Activated naive CD8-positive, alpha-beta T cell treated with anti-CD3 and anti-CD28 coated beads for 36 hours (primary cell): ENCODE measurements around the gene IFNE. TPM values are rescaled to one million over a fixed set of nuclear protein-coding genes. Genes with fewer than 3 reads are reported as not detected.
"Not testable (repeated sequence)": the region's sequence is repeated elsewhere in the genome, so short reads cannot be mapped to it uniquely, and the experiment has no call there.

ENCODE experiments used
- DNase-seq: peaks from one replicate; pipeline ENCODE4 v3.0.0; 2021
- H3K27ac Mint-ChIP-seq: one replicate; pipeline ENCODE4 v1.8.0; 2022; ENCODE audit warnings: mild to moderate bottlenecking, moderate library complexity, mixed read lengths
- H3K27me3 Mint-ChIP-seq: one replicate; pipeline ENCODE4 v1.8.0; 2022; ENCODE audit warnings: mild to moderate bottlenecking, mixed read lengths
- H3K36me3 Mint-ChIP-seq: one replicate; pipeline ENCODE4 v1.8.0; 2021; ENCODE audit warnings: mild to moderate bottlenecking, mixed read lengths
- H3K4me1 Mint-ChIP-seq: one replicate; pipeline ENCODE4 v1.8.0; 2021; ENCODE audit warnings: mixed read lengths
- H3K4me3 Mint-ChIP-seq: one replicate; pipeline ENCODE4 v1.8.0; 2022; ENCODE audit warnings: mild to moderate bottlenecking, moderate library complexity, mixed read lengths
- H3K9me3 Mint-ChIP-seq: one replicate; pipeline ENCODE4 v1.8.0; 2022; ENCODE audit warnings: mixed read lengths
- total RNA-seq, 2 experiments: library from RNA; stranded (reverse); gene quantifications; one replicate each; pipeline ENCODE4 v1.2.3, GENCODE V29; 2021

The IFNE gene
- total RNA-seq, 2 experiments from 2014 or later: not detected

DNA sequence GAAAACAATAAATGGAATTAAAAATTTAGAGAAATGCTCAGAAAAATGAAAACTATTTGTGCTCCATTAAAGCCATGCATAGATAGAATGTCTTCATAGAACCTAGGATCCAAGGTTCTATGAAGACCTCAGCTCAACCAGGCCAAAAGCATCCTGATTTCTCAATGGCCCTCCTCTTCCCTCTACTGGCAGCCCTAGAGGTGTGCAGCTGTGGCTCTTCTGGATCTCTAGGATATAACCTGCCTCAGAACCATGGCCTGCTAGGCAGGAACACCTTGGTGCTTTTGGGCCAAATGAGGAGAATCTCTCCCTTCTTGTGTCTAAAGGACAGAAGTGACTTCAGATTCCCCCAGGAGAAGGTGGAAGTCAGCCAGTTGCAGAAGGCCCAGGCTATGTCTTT, 26.8 kb downstream of the IFNE start:
- Mint-ChIP-seq H3K9me3 (no peaks in the 10 kb centered on the region), H3K27ac (no peak overlapping the region), H3K4me3 (no peak overlapping the region), H3K27me3 (peaks cover 3% of the 10 kb centered on the region), H3K4me1 (peaks cover under 1% of the 10 kb centered on the region), H3K36me3 (no peaks in the 10 kb centered on the region)
- DNase-seq: peak; percentile 17

DNA sequence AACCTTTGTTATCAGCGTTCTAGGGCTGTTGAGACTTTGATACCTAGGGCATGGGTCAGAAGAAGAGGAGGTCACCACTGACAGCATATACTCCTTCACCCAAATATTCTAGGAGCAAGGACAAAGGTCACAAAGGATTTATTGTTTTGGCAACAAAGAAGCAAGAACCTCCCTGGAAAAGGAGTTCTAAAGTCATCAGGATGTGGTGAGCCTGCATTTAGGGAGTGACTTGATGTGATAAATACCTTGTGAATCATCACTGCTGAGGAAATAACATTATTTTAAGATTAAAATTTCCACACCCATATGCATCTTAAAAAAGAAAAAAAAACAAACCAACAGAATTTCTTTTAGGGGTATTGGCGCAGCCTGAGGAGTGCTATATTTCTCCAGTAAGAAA, 28.0 kb downstream of the IFNE start:
- Mint-ChIP-seq H3K4me3 (no peak overlapping the region), H3K4me1 (peaks cover 3% of the 10 kb centered on the region), H3K27ac (no peak overlapping the region), H3K27me3 (peaks cover 7% of the 10 kb centered on the region), H3K36me3 (no peaks in the 10 kb centered on the region), H3K9me3 (no peaks in the 10 kb centered on the region)
- no peak for DNase-seq

DNA sequence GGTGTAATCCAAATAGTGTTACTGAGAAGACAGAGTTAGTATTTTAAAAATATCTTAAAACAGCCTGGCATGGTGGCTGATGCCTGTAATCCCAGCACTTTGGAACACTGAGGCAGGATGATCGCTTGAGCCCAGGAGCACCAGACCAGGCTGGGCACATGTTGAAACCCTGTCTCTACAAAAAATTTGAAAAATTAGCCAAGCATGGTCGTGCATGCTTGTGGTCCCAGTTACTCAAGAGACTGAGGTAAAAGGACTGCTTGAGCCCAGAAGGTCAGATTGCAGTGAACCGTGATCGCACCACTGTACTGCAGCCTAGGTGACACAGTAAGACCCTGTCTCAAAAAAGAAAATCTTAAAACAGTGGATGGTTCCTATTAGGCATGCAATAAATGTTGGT, 29.4 kb downstream of the IFNE start:
- no peaks in the 10 kb centered on the region for H3K9me3 Mint-ChIP-seq
- no peak overlapping the region for H3K4me3 Mint-ChIP-seq
- H3K4me1 Mint-ChIP-seq: peaks cover 5% of the 10 kb centered on the region
- H3K27ac Mint-ChIP-seq: no peak overlapping the region
- no peaks in the 10 kb centered on the region for H3K36me3 Mint-ChIP-seq
- no peak for DNase-seq
- peaks cover 10% of the 10 kb centered on the region for H3K27me3 Mint-ChIP-seq

DNA sequence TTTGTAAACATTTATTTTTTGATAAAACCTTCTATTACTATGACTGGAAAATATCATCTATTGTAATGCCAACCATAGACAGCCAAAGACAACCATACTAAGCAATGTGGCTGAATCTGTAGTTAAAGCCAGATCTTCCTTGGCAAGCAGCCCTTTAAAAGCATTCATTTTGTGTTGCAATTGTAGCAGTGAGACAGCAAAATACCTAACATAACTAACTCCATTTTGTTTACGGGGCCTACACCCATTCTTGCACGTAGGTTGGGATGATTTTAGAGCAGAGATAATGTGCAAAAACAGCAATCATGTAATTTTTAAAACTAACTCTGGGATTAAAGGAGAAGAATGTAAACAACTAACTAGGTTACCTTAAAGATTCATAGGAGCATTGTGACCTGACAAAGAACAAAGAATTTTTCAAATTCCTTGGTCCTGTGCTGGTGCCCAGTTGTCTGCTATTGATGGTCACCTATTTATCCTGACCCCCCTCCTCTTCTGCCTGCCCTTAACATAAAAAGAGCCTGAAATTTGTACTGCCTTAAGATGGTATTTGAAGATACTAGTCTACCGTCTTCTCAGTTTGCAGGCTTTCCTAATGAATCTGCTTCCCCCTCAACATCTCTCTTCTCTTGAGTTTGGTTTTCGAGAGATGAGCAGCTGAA, 31.2 kb downstream of the IFNE start:
- Mint-ChIP-seq H3K27me3 (peaks cover 14% of the 10 kb centered on the region), H3K36me3 (no peaks in the 10 kb centered on the region), H3K27ac (no peak overlapping the region), H3K4me3 (no peak overlapping the region), H3K4me1 (peaks cover 6% of the 10 kb centered on the region), H3K9me3 (no peaks in the 10 kb centered on the region)
- no peak for DNase-seq

DNA sequence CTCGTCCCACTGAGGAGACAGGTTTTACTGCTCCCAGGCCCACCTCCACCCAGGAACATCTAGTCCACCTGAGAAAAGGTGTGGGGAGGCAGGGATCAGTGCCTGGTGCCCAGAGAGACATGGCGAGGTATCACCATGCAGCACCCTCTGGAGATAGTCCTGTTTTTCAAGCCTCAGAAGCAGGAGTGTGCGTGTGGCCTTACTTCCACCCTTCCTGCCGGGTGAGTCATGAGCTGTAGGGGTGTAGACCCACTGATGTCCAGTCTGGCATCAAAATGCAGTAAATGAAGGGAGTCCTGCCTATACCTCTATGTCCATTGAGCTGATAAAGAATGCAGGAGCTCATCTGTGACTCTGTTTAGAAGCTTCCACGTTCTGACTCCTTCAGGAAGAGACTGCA, 32.8 kb downstream of the IFNE start:
- peaks cover 12% of the 10 kb centered on the region for H3K27me3 Mint-ChIP-seq
- DNase-seq, H3K9me3 Mint-ChIP-seq, H3K36me3 Mint-ChIP-seq, H3K27ac Mint-ChIP-seq, H3K4me3 Mint-ChIP-seq: not testable (repeated sequence)
- peaks cover 13% of the 10 kb centered on the region for H3K4me1 Mint-ChIP-seq

DNA sequence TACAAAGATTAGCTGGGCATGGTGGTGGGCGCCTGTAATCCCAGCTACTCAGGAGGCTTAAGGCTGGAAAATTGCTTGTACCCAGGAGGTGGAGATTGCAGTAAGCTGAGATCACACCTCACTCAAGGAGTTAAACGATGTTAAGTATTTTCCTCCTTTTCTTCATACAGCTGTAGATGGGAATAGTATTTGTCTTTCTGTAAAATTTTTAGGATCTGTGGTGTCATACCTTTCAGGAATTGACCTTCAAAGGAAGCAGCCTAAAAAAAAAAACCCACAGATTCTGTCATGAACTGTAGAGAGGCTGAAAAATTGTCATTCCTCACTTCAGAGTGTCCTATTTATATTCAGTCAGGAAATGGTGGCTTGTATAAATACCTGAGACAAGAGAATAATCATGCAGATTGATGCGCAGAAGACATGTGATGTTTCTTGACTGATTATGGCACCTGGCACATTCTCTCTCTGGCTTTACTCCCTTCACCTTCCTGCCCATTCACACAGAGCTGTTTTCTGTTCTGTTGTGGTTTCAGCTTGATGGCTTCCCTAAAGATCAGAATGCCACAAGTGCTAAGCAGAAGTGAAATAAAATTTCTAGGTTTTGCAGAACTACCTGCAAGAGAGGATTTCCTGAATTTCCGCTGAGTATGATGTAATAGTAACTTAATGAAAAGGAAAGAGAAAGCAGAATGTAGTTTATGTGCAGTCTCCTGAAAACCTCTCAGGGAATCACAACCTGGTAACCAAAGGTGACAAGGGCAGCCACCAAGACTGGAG, 38.1 kb downstream of the IFNE start:
- Mint-ChIP-seq H3K36me3 (no peaks in the 10 kb centered on the region), H3K9me3 (no peaks in the 10 kb centered on the region), H3K4me1 (peaks cover 20% of the 10 kb centered on the region), H3K4me3 (peak overlapping the region; percentile 25), H3K27ac (peak overlapping the region; percentile 46), H3K27me3 (peaks cover 12% of the 10 kb centered on the region)
- DNase-seq: peak; percentile 5

DNA sequence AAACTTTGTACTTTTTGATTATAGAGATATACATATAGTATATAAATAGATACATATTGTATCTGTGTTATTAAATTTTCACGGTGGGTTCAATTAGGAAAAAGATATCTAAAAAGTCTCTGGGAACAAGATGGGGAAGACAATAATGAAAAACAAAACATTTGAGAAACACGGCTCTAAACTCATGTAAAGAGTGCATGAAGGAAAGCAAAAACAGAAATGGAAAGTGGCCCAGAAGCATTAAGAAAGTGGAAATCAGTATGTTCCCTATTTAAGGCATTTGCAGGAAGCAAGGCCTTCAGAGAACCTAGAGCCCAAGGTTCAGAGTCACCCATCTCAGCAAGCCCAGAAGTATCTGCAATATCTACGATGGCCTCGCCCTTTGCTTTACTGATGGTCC, 42.0 kb downstream of the IFNE start, which contains the start of gene IFNA1:
Gene IFNA1, plus strand, starts transcription at position 301 of the 400 bp plus-strand sequence. Its CDS starts 69 bp downstream, at position 370.
- Mint-ChIP-seq H3K9me3 (no peaks in the 10 kb centered on the region), H3K4me3 (no peak within 1 kb of the TSS), H3K4me1 (peaks cover 17% of the 10 kb centered on the region), H3K27me3 (peaks cover 11% of the 10 kb centered on the region), H3K36me3 (no peaks in the 10 kb centered on the region), H3K27ac (no peak within 1 kb of the TSS)
- no peak for DNase-seq

DNA sequence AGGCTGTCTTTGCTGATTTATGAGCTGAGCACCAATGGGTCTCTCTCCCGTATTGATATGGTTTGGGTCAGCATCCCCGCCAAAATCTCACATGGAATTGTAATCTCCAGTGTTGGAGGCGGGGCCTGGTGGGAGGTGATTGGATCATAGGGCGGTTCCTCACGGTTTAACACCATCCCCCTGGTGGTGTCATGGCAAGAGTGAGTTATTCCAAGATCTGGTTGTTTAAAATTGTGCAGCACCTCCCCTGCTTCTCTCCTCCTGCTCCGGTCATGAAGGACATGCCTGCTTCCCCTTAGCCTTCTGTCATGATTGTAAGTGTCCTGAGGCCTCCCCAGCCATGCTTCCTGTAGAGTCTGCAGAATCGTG, 47.1 kb downstream of the IFNE start:
- peaks cover 31% of the 10 kb centered on the region for H3K27me3 Mint-ChIP-seq
- H3K9me3 Mint-ChIP-seq, H3K4me3 Mint-ChIP-seq, H3K4me1 Mint-ChIP-seq, H3K36me3 Mint-ChIP-seq, DNase-seq, H3K27ac Mint-ChIP-seq: not testable (repeated sequence)

DNA sequence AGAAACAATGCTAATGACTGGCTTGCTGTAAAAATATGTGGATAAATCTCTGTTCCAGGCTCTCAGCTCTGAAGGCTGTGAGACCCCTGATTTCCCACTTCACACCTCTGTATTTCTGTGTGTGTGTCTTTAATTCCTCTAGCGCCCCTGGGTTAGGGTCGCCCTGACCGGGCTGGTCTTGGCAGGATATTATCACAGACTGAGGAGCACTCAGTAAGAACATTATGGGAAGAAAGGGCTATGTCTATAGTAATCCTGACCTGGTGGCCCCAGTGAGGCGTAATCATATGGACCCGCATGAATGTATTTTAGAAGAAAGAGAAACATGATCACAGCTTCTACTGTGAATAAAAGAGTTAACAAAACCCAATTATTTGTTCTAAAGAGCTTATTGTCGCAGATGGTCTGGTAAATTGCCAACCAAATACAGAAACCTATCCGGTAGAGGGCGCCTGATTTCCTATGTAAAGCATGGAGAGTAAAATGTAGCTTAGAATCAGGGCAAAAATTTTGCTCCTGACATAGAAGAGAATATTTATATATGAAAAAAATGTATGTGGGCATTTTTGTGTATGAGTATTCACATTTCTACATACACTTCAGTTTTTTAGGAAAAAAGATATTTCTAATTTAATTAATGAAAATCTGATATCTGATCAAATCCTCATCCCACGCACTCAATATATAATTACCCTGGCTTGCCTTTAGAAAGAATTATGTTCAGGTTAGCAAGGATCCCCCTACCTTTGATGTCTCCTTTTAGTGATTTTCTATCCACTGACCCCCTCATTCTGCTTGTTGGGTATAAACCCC, 47.7 kb downstream of the IFNE start:
- Mint-ChIP-seq H3K27ac (no peak overlapping the region), H3K36me3 (no peaks in the 10 kb centered on the region), H3K4me1 (peaks cover 1% of the 10 kb centered on the region), H3K9me3 (no peaks in the 10 kb centered on the region), H3K4me3 (no peak overlapping the region), H3K27me3 (peaks cover 34% of the 10 kb centered on the region)
- DNase-seq: peak; percentile 29

DNA sequence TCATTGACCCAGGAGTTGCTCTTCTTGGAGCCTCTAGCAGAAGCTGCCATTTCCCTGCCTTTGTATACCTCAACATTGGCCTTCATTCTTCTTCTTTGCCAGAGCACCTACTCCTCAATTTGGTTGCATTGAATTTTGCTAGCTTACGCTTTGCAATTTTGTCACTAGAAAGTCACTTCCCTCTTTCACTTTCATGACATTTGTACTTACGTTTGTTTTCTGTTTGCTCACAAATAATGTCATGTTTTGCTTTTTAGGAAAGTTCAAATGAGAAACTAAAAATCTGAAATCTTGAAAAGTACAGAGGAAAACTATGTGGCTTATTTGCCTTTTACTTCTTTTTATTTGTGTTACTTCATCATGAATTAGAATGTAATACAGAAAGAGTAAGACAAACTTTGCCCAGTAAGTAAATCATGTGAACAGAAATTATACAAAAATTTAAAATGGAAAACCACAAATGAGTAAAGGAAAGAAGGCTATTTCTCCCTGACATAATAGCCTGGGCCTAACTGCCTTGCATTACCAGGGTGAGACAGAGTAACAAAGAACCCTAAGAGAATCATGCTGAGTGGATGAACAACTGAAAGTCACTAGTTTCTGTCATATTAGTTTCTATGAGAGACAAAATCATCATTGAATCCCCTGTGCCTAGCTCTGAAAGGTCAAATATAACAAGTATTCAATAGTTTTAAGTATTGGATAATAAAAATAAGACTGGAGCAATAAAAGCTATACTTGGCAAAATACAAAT, 49.3 kb downstream of the IFNE start:
- DNase-seq: no peak
- H3K4me1 Mint-ChIP-seq: peaks cover 1% of the 10 kb centered on the region
- no peak overlapping the region for H3K4me3 Mint-ChIP-seq
- no peaks in the 10 kb centered on the region for H3K9me3 Mint-ChIP-seq
- no peaks in the 10 kb centered on the region for H3K36me3 Mint-ChIP-seq
- H3K27ac Mint-ChIP-seq: no peak overlapping the region
- H3K27me3 Mint-ChIP-seq: peaks cover 37% of the 10 kb centered on the region

Other genes with a start within 250 kb of the IFNE start
- not detected for gene IFNA14, start 242.3 kb downstream of the IFNE start, total RNA-seq
- not detected for gene IFNA5, start 177.0 kb downstream of the IFNE start, total RNA-seq
- 10 to 100 TPM; 13.6 to 14.2 TPM for gene KLHL9, start 146.9 kb downstream of the IFNE start, total RNA-seq
- gene IFNA6, start 131.4 kb downstream of the IFNE start, total RNA-seq: not detected
- gene IFNA13, start 114.3 kb downstream of the IFNE start, total RNA-seq: not detected
- not detected for gene IFNA2, start 96.9 kb downstream of the IFNE start, total RNA-seq
- not detected for gene IFNA8, start 73.2 kb downstream of the IFNE start, total RNA-seq
- gene IFNA1, start 41.9 kb downstream of the IFNE start, total RNA-seq: not detected